A549 (cell line): ENCODE measurements around the gene IFT27. TPM values are rescaled to one million over a fixed set of nuclear protein-coding genes. Genes with fewer than 3 reads are reported as not detected.

Experiments
- ATAC-seq, 2 experiments: fragments of 200-7000 bp in 1 of 2; fragments of >200 bp in 1 of 2; cut with Nextera tagmentation in 1 of 2; cut with Tn5 transposase in 1 of 2; 3 replicates each; pipeline versions ENCODE4 v1.8.0 to v1.9.1; 2018 to 2020; ENCODE audit warnings: mild to moderate bottlenecking in 1 of 2, moderate library complexity in 1 of 2
- CTCF ChIA-PET: fragments of 300-600 bp; sonication (Branson Sonifier 250); formaldehyde crosslinking; extraction: SDS; loops from one replicate; lab custom pipeline; 2021; ENCODE audit warnings: antibody characterized with exemption, inconsistent platforms; lab: Yijun Ruan, JAX
- POLR2A ChIA-PET: fragments of 350-600 bp; formaldehyde crosslinking; extraction: SDS; loops from one replicate; lab custom pipeline; 2021; ENCODE audit warnings: antibody characterized with exemption, inconsistent platforms; lab: Yijun Ruan, JAX
- DNase-seq, 2 experiments: peaks; one replicate each; pipeline versions ENCODE4 v3.0.0 to v3.0.0-alpha.2; 2011 to 2016; ENCODE audit warnings: low read depth in 1 of 2, low spot score in 1 of 2
- FAIRE-seq: peaks from 2 replicates; lab custom pipeline; 2011; peaks lifted over from hg19 to GRCh38; lab: Jason Lieb, UNC
- H3K27ac ChIP-seq, 2 experiments: fragments of >200 bp; sonication (Bioruptor Twin); formaldehyde crosslinking; 3 replicates each; pipeline ENCODE4 v1.5.1; 2016 to 2017
- H3K4me1 ChIP-seq: fragments of >200 bp; sonication (Bioruptor Twin); formaldehyde crosslinking; 3 replicates; pipeline ENCODE4 v1.6.1; 2016
- H3K4me2 ChIP-seq: fragments of >200 bp; sonication (Bioruptor Twin); formaldehyde crosslinking; 3 replicates; pipeline ENCODE4 v1.6.1; 2016
- H3K4me3 ChIP-seq: fragments of >200 bp; sonication (Bioruptor Twin); formaldehyde crosslinking; 3 replicates; pipeline ENCODE4 v1.5.1; 2016
- H3K9me3 ChIP-seq: fragments of >200 bp; sonication (Bioruptor Twin); formaldehyde crosslinking; 3 replicates; pipeline ENCODE4 v1.6.1; 2016
- BHLHE40 ChIP-seq: IDR thresholded peaks from 2 replicates; pipeline ENCODE4 v1.6.1; 2012; ENCODE audit warnings: low read depth, low read length, inconsistent platforms
- CBX2 ChIP-seq: fragments of 200-600 bp; sonication (generic); IDR thresholded peaks from 2 replicates; pipeline ENCODE4 v1.6.1; 2016; ENCODE audit warnings: low read depth, mild to moderate bottlenecking, borderline replicate concordance
- CHD2 ChIP-seq: fragments of 150-350 bp; IDR thresholded peaks from 2 replicates; pipeline ENCODE4 v1.6.1; 2014; ENCODE audit warnings: low read length; ENCODE audit not compliant: partially characterized antibody
- CHD4 ChIP-seq: fragments of 200-600 bp; sonication (generic); IDR thresholded peaks from 2 replicates; pipeline ENCODE4 v1.6.1; 2016; ENCODE audit warnings: antibody characterized with exemption, mild to moderate bottlenecking, borderline replicate concordance
- EHF ChIP-seq: fragments of 250-450 bp; sonication (Bioruptor Pico); IDR thresholded peaks from 2 replicates; pipeline ENCODE4 v1.5.0; 2020; ENCODE audit warnings: mild to moderate bottlenecking
- EHMT2 ChIP-seq: fragments of 200-600 bp; sonication (generic); IDR thresholded peaks from 2 replicates; pipeline ENCODE4 v1.6.1; 2016; ENCODE audit warnings: antibody characterized with exemption, low read depth, mild to moderate bottlenecking, moderate library complexity
- FOSL2 ChIP-seq, 2 experiments: fragments of 450-650 bp in 1 of 2; fragments of >200 bp in 1 of 2; sonication (Bioruptor Twin) in 1 of 2; formaldehyde crosslinking; IDR thresholded peaks; 2 replicates each; pipeline versions ENCODE4 v1.5.0 to v1.6.1; 2016 to 2020; ENCODE audit warnings: mild to moderate bottlenecking in 1 of 2, moderate library complexity in 1 of 2
- HDAC2 ChIP-seq: fragments of 200-600 bp; sonication (generic); IDR thresholded peaks from 2 replicates; pipeline ENCODE4 v1.6.1; 2016
- HOXA7 ChIP-seq: fragments of 250-450 bp; sonication (Bioruptor Pico); IDR thresholded peaks from 2 replicates; pipeline ENCODE4 v1.5.0; 2020; ENCODE audit warnings: mild to moderate bottlenecking, moderate library complexity
- JUN ChIP-seq, 2 experiments: fragments of >200 bp; sonication (Bioruptor Twin); formaldehyde crosslinking; IDR thresholded peaks; 2 replicates in 1 of 2; 3 replicates in 1 of 2; pipeline ENCODE4 v1.6.1; 2016 to 2017
- JUNB ChIP-seq: fragments of >200 bp; sonication (Bioruptor Twin); formaldehyde crosslinking; IDR thresholded peaks from 2 replicates; pipeline ENCODE4 v1.6.1; 2016
- KDM1A ChIP-seq: fragments of 200-600 bp; sonication (generic); IDR thresholded peaks from 2 replicates; pipeline ENCODE4 v1.6.1; 2016; ENCODE audit warnings: low read depth, mild to moderate bottlenecking
- MAFK ChIP-seq: fragments of 450-650 bp; IDR thresholded peaks from 2 replicates; pipeline ENCODE4 v1.6.1; 2014; ENCODE audit not compliant: partially characterized antibody
- MYC ChIP-seq: IDR thresholded peaks from 2 replicates; pipeline ENCODE4 v1.6.1; 2012; ENCODE audit warnings: mild to moderate bottlenecking, inconsistent platforms, low read length, improper control_type of control experiment, borderline replicate concordance
- NFE2L2 ChIP-seq: fragments of 150-350 bp; conservative IDR thresholded peaks from 2 replicates; pipeline ENCODE4 v1.6.1; 2014; ENCODE audit warnings: low read length
- NR3C1 ChIP-seq: fragments of >200 bp; sonication (Bioruptor Twin); formaldehyde crosslinking; IDR thresholded peaks from 3 replicates; pipeline ENCODE4 v1.6.1; 2017
- POLR2A ChIP-seq: IDR thresholded peaks from 2 replicates; pipeline ENCODE4 v1.6.1; 2012; ENCODE audit warnings: mild to moderate bottlenecking, low read length
- RAD21 ChIP-seq, 2 experiments: fragments of >200 bp in 1 of 2; sonication (Bioruptor Twin) in 1 of 2; formaldehyde crosslinking in 1 of 2; IDR thresholded peaks in 1 of 2; conservative IDR thresholded peaks in 1 of 2; 2 replicates in 1 of 2; 3 replicates in 1 of 2; pipeline ENCODE4 v1.6.1; 2012 to 2018; ENCODE audit warnings: inconsistent platforms in 1 of 2
- RCOR1 ChIP-seq: fragments of 150-350 bp; IDR thresholded peaks from 2 replicates; pipeline ENCODE4 v1.6.1; 2014; ENCODE audit warnings: antibody characterized with exemption, low read length, low read depth
- RFX5 ChIP-seq: fragments of 450-650 bp; IDR thresholded peaks from 2 replicates; pipeline ENCODE4 v1.7.1; 2014; ENCODE audit warnings: antibody characterized with exemption, mild to moderate bottlenecking, moderate library complexity
- SMC3 ChIP-seq: fragments of >200 bp; sonication (Bioruptor Twin); formaldehyde crosslinking; IDR thresholded peaks from 3 replicates; pipeline ENCODE4 v1.6.1; 2018; ENCODE audit warnings: inconsistent platforms
- SREBF2 ChIP-seq: fragments of 450-650 bp; IDR thresholded peaks from 2 replicates; pipeline ENCODE4 v1.6.1; 2014; ENCODE audit warnings: mild to moderate bottlenecking, moderate library complexity
- TFCP2L1 ChIP-seq: fragments of 250-450 bp; sonication (Bioruptor Pico); IDR thresholded peaks from 2 replicates; pipeline ENCODE4 v1.5.0; 2021; ENCODE audit warnings: mild to moderate bottlenecking
- TP53 ChIP-seq: fragments of 250-450 bp; sonication (Bioruptor Pico); IDR thresholded peaks from 2 replicates; pipeline ENCODE4 v1.5.0; 2021; ENCODE audit warnings: mild to moderate bottlenecking, moderate library complexity
- ZFP36 ChIP-seq: fragments of 450-650 bp; IDR thresholded peaks from 2 replicates; pipeline ENCODE4 v1.6.1; 2014; ENCODE audit warnings: borderline replicate concordance; ENCODE audit not compliant: partially characterized antibody
- WGBS: methylation state at CpG from one replicate; pipeline ENCODE4 v1.1.6; 2017; ENCODE audit errors: missing lambda C conversion rate; 5-methylcytosine and 5-hydroxymethylcytosine counted together
- polyA plus RNA-seq, 4 experiments: library from polyadenylated mRNA; depleted of rRNA in 3 of 4; stranded (reverse); fragments of >200 nt; fragmentation: RNase III in 1 of 4; extraction: RNeasy Plus Mini Kit Qiagen cat#74134 plus additional on column Dnase treatment in 1 of 4; gene quantifications; 2 replicates in 3 of 4; 3 replicates in 1 of 4; pipeline ENCODE4 v1.2.3, GENCODE V29; 2011 to 2017
- TF ChIP-seq, protein P1 (sequence below): IDR thresholded peaks from 2 replicates; pipeline ENCODE4 v1.6.1; 2012
- TF ChIP-seq, protein P2 (sequence below): fragments of 250-450 bp; sonication (Bioruptor Pico); IDR thresholded peaks from 2 replicates; pipeline ENCODE4 v1.5.0; 2021; ENCODE audit warnings: mild to moderate bottlenecking, moderate library complexity, borderline replicate concordance
- TF ChIP-seq, protein P3 (sequence below): fragments of >200 bp; sonication (Bioruptor Twin); formaldehyde crosslinking; IDR thresholded peaks from 3 replicates; pipeline ENCODE4 v1.5.1; 2016

The IFT27 gene
- polyA plus RNA-seq, 2 of the 4 experiments (the other 2 are of a cell fraction): 17.5 to 24.6 TPM

DNA sequence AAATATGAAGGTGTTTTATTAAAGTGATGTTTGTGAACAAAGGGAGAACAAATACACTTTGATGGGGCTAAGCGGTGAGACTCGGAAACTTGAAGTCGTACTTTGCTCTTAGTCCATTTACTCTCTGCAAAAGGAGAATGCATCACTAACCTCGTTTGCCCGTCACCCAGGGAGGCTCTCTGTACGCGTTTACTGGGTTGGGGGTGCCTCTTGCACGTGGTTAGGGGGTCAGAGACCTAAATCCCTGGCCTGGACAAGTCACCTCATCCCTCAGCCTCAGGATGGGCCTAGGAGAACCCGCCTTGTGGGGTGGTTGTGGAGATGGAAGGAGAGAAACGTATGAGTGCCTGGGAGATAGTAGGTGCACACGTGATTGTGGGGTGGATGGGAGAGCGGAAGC lies 803 bp upstream of the IFT27 start:
- Histone ChIP-seq H3K4me2 (peak overlapping the region; percentile 75), H3K27ac (peak overlapping the region; percentile 63 to 81), H3K4me3 (peak overlapping the region; percentile 26; the same call in 1 of the 3 replicates), H3K9me3 (no peaks in the 10 kb centered on the region), H3K4me1 (peaks cover 20% of the 10 kb centered on the region; the same call in 2 of the 3 replicates)
- 59% methylated on average over 12 of the region's 12 CpGs for WGBS
- FAIRE-seq (no peak), DNase-seq (no peak), ATAC-seq (no peak)
- ChIA-PET POLR2A (interaction anchor here (0.9 to 1.5 kb wide), 4 partner anchors 56 to 270 kb away, joined by 3 to 8 read pairs (median 5); partner anchors contain the start of genes EIF3D and FOXRED2), CTCF (interaction anchor here (1.1 to 3.7 kb wide), 5 partner anchors 20 to 268 kb away, joined by 3 to 37 read pairs (median 3); no protein-coding TSS in a partner anchor)
- no peak for TF ChIP-seq MYC
- TF ChIP-seq, protein P1, sequence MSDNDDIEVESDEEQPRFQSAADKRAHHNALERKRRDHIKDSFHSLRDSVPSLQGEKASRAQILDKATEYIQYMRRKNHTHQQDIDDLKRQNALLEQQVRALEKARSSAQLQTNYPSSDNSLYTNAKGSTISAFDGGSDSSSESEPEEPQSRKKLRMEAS: 0 out of 2 replicates have a peak, but pooled peaks have one; percentile 1

DNA sequence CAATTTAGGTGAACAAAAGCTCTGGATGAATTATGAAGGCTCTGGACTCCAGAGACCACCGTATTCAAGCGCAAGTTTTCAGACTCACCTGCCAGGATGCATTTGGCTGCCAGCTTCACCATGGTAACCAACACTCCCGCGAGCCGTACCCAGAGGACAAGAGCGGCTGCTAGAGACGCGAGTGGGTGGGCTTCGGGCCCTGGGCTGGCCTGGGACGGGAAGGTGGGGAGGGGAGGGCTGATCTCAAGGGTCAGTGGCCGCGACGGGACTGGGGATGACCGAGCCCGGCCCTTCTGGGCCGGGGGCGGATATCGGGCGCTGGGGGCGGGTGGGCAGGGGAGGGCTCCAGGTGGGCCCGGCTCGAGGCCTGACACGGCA lies 344 bp downstream of the IFT27 start:
- Histone ChIP-seq H3K4me1 (peaks cover 17% of the 10 kb centered on the region; the same call in 2 of the 3 replicates), H3K9me3 (no peaks in the 10 kb centered on the region), H3K27ac (peak overlapping the region; percentile 86 to 93), H3K4me3 (peak overlapping the region; percentile 89), H3K4me2 (peak overlapping the region; percentile 83)
- no peak for FAIRE-seq
- DNase-seq: no peak
- TF ChIP-seq SREBF2: no peak
- TF ChIP-seq TP53: no peak
- TF ChIP-seq NR3C1: no peak
- TF ChIP-seq EHMT2: no peak
- no peak for TF ChIP-seq EHF
- no peak for TF ChIP-seq CHD4
- no peak for TF ChIP-seq RCOR1
- TF ChIP-seq POLR2A: no peak
- TF ChIP-seq JUNB: no peak
- TF ChIP-seq HOXA7: no peak
- no peak for TF ChIP-seq TFCP2L1 (CRISPR knock-in tag)
- no peak for TF ChIP-seq SMC3
- TF ChIP-seq BHLHE40: no peak
- TF ChIP-seq, protein P2, sequence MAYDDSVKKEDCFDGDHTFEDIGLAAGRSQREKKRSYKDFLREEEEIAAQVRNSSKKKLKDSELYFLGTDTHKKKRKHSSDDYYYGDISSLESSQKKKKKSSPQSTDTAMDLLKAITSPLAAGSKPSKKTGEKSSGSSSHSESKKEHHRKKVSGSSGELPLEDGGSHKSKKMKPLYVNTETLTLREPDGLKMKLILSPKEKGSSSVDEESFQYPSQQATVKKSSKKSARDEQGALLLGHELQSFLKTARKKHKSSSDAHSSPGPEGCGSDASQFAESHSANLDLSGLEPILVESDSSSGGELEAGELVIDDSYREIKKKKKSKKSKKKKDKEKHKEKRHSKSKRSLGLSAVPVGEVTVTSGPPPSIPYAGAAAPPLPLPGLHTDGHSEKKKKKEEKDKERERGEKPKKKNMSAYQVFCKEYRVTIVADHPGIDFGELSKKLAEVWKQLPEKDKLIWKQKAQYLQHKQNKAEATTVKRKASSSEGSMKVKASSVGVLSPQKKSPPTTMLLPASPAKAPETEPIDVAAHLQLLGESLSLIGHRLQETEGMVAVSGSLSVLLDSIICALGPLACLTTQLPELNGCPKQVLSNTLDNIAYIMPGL (CRISPR knock-in tag): no peak
- no peak for TF ChIP-seq CHD2
- no peak for TF ChIP-seq HDAC2
- ATAC-seq: peak; percentile 15 to 23
- 4% methylated on average over 5 of the region's 23 CpGs for WGBS
- CTCF ChIA-PET: interaction anchor here (0.6 to 3.7 kb wide), 8 partner anchors 19 to 484 kb away, joined by 3 to 37 read pairs (median 4); no protein-coding TSS in a partner anchor
- POLR2A ChIA-PET: interaction anchor here (0.7 to 1.5 kb wide), 8 partner anchors 22 to 294 kb away, joined by 3 to 8 read pairs (median 3); partner anchors contain the start of genes EIF3D, FOXRED2 and TXN2

DNA sequence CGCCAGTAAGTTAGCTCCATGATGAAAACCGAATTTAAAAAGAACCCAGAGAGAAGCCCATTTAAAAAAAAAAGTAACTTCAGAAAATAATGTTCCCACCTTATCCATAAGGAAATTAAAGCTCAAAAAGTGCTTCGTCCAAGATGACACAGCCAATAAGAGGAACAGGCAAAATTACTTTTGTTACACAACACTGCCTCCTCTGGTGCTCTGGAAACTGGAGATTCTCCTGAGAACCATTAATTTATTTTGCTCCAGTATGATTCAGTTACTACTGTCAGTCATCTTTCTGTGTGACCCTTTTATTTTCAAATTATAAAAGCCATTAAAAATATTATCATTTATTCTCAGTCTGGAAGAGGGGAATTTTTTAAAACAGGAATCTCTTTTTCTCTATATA lies 2.0 kb downstream of the IFT27 start:
- H3K27ac ChIP-seq: peak overlapping the region; percentile 20 to 47; a peak in 2 of 6 replicates
- H3K4me2 ChIP-seq: no peak overlapping the region
- DNase-seq (peak; percentile 35 to 63), ATAC-seq (no peak), FAIRE-seq (no peak)
- H3K4me1 ChIP-seq: peaks cover 17% of the 10 kb centered on the region; the same call in 2 of the 3 replicates
- WGBS: 56% methylated on average over 3 of the region's 3 CpGs
- ChIA-PET CTCF (interaction anchor here (0.6 to 3.7 kb wide), 12 partner anchors 12 to 265 kb away, joined by 3 to 37 read pairs (median 4); no protein-coding TSS in a partner anchor), POLR2A (interaction anchor here (1.5 kb wide), 1 partner anchor 227 kb away, joined by 8 read pairs; no protein-coding TSS in a partner anchor)
- no peak for TF ChIP-seq FOSL2 (IDR thresholded peaks at IDR 0.05)
- TF ChIP-seq FOSL2 (CRISPR knock-in tag; IDR thresholded peaks at IDR 0.05): no peak
- no peak for TF ChIP-seq RCOR1
- TF ChIP-seq RFX5: no peak
- TF ChIP-seq MAFK: peak; percentile 18
- TF ChIP-seq, protein P3, sequence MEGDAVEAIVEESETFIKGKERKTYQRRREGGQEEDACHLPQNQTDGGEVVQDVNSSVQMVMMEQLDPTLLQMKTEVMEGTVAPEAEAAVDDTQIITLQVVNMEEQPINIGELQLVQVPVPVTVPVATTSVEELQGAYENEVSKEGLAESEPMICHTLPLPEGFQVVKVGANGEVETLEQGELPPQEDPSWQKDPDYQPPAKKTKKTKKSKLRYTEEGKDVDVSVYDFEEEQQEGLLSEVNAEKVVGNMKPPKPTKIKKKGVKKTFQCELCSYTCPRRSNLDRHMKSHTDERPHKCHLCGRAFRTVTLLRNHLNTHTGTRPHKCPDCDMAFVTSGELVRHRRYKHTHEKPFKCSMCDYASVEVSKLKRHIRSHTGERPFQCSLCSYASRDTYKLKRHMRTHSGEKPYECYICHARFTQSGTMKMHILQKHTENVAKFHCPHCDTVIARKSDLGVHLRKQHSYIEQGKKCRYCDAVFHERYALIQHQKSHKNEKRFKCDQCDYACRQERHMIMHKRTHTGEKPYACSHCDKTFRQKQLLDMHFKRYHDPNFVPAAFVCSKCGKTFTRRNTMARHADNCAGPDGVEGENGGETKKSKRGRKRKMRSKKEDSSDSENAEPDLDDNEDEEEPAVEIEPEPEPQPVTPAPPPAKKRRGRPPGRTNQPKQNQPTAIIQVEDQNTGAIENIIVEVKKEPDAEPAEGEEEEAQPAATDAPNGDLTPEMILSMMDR: peak; percentile 50
- peak; percentile 45 for TF ChIP-seq SMC3
- TF ChIP-seq NFE2L2: 0 out of 2 replicates have a peak, but pooled peaks have one; percentile 5
- TF ChIP-seq EHMT2: no peak
- no peak for TF ChIP-seq KDM1A
- TF ChIP-seq CBX2: no peak
- peak; percentile 56 to 69 for TF ChIP-seq RAD21 (conservative IDR thresholded peaks at IDR 0.05 in 1 of 2, IDR thresholded peaks at IDR 0.05 in 1 of 2)
- TF ChIP-seq JUN (IDR thresholded peaks at IDR 0.05): no peak
- no peak for TF ChIP-seq TP53
- no peak for TF ChIP-seq JUNB
- no peak for TF ChIP-seq ZFP36
- H3K4me3 ChIP-seq: no peak overlapping the region
- no peaks in the 10 kb centered on the region for H3K9me3 ChIP-seq
